NK-92 (cell line): ENCODE measurements around the gene HSD17B2.
"Not testable (repeated sequence)": the region's sequence is repeated elsewhere in the genome, so short reads cannot be mapped to it uniquely, and the experiment has no call there.

Experiments used
- DNase-seq: peaks from one replicate; lab custom pipeline; 2025; ENCODE audit not compliant: unreplicated experiment; lab: John Stamatoyannopoulos, UW

HSD17B2 gene

DNA sequence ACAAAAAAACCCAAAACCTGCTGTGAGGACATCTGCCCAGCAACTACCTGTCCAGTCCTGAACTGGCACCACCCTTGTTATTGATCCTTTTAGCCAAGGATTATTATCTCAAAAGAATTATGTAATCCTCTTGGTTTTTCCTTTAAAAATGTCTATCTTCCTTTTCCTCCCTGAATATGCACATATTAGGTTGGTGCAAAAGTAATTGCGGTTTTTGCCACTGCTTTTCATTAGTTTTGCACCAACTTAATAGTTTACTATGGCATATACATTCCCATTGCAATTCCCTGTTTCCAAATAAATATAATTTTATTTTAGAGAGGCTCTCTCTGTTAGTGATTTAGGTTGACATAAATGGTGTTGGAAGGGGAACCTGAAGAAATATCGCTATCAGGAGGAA is 83.7 kb downstream of the HSD17B2 start:
- DNase-seq, result no peak

DNA sequence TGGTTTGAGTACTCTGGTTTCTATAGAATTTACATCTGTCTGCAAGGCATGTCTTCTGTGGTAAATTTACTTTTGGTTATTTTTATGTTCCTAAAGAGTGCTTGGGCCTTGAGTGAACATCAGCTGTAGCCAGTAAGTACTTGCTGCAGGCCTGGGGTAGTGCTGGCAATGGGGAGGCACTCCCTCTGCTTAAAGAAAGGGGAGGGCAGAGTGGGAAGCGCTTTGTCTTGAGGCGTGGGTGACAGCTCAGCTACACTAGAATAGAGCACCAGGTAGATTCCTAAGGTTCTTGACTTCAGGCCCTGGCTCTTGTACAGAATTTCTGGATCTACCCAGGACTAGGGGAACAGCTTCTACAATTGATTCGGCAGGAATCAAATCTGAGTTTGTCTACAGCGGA is 84.4 kb downstream of the HSD17B2 start:
- no peak for DNase-seq

- DNase-seq, result no peak
These were observed 89.6 kb downstream of the HSD17B2 start for GRCh38 chr16:82124651-82125050.

GRCh38 chr16:82129881-82130280 is 94.8 kb downstream of the HSD17B2 start:
- DNase-seq, result no peak

GRCh38 chr16:82133798-82134197 is 98.7 kb downstream of the HSD17B2 start:
- no peak for DNase-seq

DNA sequence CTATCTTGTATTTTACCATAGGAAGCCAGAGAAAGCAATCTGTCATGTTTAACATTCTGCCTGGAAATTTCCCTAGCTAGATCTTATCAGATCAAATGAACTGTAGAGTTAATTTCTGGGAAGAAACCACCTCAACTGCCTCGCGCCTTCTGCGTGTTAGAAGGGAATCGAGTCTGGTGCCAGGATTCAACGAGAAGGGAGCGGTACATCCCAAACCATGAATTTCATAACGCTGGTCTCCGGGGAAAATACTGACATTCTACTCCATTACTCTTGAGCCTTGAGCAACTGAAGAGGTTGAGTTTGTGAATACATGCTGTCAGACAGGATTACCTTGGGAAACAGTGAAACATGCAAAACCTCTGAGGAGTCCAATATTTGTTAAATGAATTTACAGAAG is 99.8 kb downstream of the HSD17B2 start:
- no peak for DNase-seq

- DNase-seq, result no peak
These were observed 100.8 kb downstream of the HSD17B2 start for GRCh38 chr16:82135844-82136243.

GRCh38 chr16:82136956-82137821 is 102.1 kb downstream of the HSD17B2 start:
- no peak for DNase-seq

- DNase-seq, result no peak
These were observed 102.7 kb downstream of the HSD17B2 start for GRCh38 chr16:82137822-82138167.

DNA sequence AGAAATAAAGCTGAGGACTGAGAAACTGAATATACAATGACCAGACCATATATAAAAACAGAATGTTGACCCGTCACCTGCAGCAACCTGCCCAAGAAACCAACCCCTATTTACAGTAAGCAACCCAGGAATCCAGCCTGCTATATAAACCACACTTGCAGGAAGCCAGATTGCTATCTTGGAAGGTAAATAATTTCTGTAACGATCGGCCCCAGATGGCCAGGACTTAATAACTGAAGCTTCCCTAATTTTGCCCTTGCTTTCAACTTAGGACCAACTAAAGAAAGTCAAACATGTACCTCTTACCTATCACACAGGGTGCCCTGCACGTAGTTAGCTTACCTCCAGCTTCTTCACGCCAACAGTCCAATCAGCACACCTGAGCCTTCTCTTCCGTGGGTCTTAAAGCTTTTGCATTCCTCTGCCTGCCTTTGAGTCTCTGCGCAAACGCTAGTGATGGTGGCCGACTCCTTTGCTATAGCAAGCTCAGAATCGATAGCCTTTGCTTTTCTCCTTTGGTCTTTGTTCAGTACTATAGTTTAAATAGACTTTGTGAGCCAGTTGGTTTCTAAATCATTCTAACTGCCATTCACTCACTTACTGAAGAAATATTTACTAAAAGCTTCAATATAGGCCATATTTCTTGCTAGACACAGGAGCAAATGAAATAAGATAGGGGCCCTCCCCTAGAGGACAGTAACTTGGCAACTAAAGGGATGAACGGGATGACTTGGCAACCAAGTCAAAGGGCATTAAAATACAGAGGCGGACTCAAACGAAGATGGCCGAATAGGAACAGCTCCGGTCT is 103.6 kb downstream of the HSD17B2 start:
- no peak for DNase-seq

DNA sequence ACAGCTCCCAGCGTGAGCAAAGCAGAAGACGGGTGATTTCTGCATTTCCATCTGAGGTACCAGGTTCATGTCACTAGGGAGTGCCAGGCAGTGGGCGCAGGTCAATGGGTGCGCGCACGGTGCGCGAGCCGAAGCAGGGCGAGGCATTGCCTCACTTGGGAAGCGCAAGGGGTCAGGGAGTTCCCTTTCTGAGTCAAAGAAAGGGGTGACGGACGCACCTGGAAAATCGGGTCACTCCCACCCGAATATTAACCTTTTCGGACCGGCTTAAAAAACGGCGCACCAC is 104.2 kb downstream of the HSD17B2 start:
- not testable (repeated sequence) for DNase-seq

- DNase-seq, result no peak
These were observed 111.5 kb downstream of the HSD17B2 start for GRCh38 chr16:82146556-82146955.

DNA sequence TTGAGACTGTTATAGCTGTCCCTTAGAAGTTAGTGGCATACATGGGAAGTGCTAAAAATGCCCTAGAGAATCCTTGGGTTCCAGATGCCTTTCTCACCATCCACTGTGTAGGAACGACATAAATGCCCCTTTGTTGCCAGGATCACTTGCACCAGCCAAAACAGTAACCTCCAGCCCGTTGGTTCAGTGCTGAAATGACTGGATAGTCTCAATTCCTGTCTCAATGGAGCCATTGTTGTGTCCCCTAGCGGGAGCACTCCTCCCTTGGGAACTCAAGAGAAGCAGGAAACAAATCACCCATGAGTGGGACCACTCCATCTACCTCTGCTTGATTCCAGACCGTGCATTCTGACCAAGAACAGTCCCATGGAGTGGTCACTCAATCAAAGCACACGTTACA is 111.9 kb downstream of the HSD17B2 start:
- DNase-seq, result no peak

DNA sequence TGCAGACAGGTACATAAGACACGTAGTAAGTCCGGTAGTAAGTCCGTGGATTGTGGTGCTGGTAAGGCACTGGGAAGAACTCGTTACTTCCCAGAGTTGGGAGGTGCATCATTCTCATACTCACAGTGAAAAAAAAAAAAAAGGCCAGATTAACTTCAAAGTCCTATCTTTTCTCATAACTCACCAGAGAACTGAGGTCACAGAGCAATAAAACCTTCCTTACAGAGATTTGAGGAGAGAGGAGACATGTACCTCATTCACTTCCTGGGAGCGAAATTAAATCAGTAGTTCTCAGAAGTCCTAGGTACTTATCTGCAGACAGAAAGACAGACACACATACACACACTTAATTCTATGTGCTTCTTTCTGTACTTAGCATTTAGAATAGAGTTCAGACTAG is 112.5 kb downstream of the HSD17B2 start:
- DNase-seq, result no peak
